ENCODE measurements around the gene SPOCK1.

The SPOCK1 gene

GRCh38 chr5:137223324-137224295 is 275.5 kb downstream of the SPOCK1 start:
- Histone ChIP-seq H3K27me3 (no peaks in the 10 kb centered on the region; the same call in 1 of the 2 replicates), H3K4me3 (ENCODE audit: low read depth, low read length) (no peak overlapping the region), H3K36me3 (no peaks in the 10 kb centered on the region), H3K9me3 (no peaks in the 10 kb centered on the region), H3K4me1 (no peaks in the 10 kb centered on the region)
- DNase-seq, result no peak
- no peak for TF ChIP-seq CTCF (IDR thresholded peaks at IDR 0.05; ENCODE audit: low read depth, low read length)

GRCh38 chr5:137221943-137222342 is 277.2 kb downstream of the SPOCK1 start:
- no peaks in the 10 kb centered on the region for H3K4me1 ChIP-seq
- no peaks in the 10 kb centered on the region; the same call in 1 of the 2 replicates for H3K27me3 ChIP-seq
- no peak overlapping the region for H3K4me3 ChIP-seq (ENCODE audit: low read depth, low read length)
- no peak for TF ChIP-seq CTCF (IDR thresholded peaks at IDR 0.05; ENCODE audit: low read depth, low read length)
- H3K36me3 ChIP-seq, result no peaks in the 10 kb centered on the region
- no peak for DNase-seq
- no peaks in the 10 kb centered on the region for H3K9me3 ChIP-seq

- no peaks in the 10 kb centered on the region for H3K9me3 ChIP-seq
- no peaks in the 10 kb centered on the region; the same call in 1 of the 2 replicates for H3K27me3 ChIP-seq
- no peaks in the 10 kb centered on the region for H3K4me1 ChIP-seq
- peak; percentile 62 for TF ChIP-seq CTCF (IDR thresholded peaks at IDR 0.05; ENCODE audit: low read depth, low read length)
- H3K36me3 ChIP-seq, result no peaks in the 10 kb centered on the region
- DNase-seq, result peak; percentile 15
- no peak overlapping the region for H3K4me3 ChIP-seq (ENCODE audit: low read depth, low read length)
These were observed 278.6 kb downstream of the SPOCK1 start for GRCh38 chr5:137220523-137220927.

- Histone ChIP-seq H3K4me1 (no peaks in the 10 kb centered on the region), H3K4me3 (ENCODE audit: low read depth, low read length) (no peak overlapping the region), H3K9me3 (no peaks in the 10 kb centered on the region), H3K36me3 (no peaks in the 10 kb centered on the region), H3K27me3 (no peaks in the 10 kb centered on the region)
- DNase-seq, result no peak
- TF ChIP-seq CTCF (IDR thresholded peaks at IDR 0.05; ENCODE audit: low read depth, low read length), result no peak
These were observed 280.2 kb downstream of the SPOCK1 start for GRCh38 chr5:137218896-137219295.

GRCh38 chr5:137218471-137218870 is 280.7 kb downstream of the SPOCK1 start:
- DNase-seq, result no peak
- Histone ChIP-seq H3K36me3 (no peaks in the 10 kb centered on the region), H3K4me3 (ENCODE audit: low read depth, low read length) (no peak overlapping the region), H3K9me3 (no peaks in the 10 kb centered on the region), H3K27me3 (no peaks in the 10 kb centered on the region), H3K4me1 (no peaks in the 10 kb centered on the region)
- TF ChIP-seq CTCF (IDR thresholded peaks at IDR 0.05; ENCODE audit: low read depth, low read length), result no peak

- no peaks in the 10 kb centered on the region for H3K9me3 ChIP-seq
- no peaks in the 10 kb centered on the region for H3K27me3 ChIP-seq
- no peaks in the 10 kb centered on the region for H3K4me1 ChIP-seq
- no peak for TF ChIP-seq CTCF (IDR thresholded peaks at IDR 0.05; ENCODE audit: low read depth, low read length)
- no peaks in the 10 kb centered on the region for H3K36me3 ChIP-seq
- DNase-seq, result no peak
- H3K4me3 ChIP-seq (ENCODE audit: low read depth, low read length), result no peak overlapping the region
These were observed 281.4 kb downstream of the SPOCK1 start for GRCh38 chr5:137217599-137218200.

Data from BE2C (cell line).